IPS-18c (cell line): Measurements from ENCODE around the gene E2F3.
"Not testable (repeated sequence)": the region's sequence is repeated elsewhere in the genome, so short reads cannot be mapped to it uniquely, and the experiment has no call there.

Experiments
- H3K4me3 ChIP-seq: 2 replicates; pipeline ENCODE4 v1.7.0; 2013; ENCODE audit warnings: low read depth, mild to moderate bottlenecking, low read length, moderate library complexity; ENCODE audit not compliant: insufficient read depth
- H3K9me3 ChIP-seq: one replicate; pipeline ENCODE4 v1.6.1; 2013; ENCODE audit warnings: mild to moderate bottlenecking, low read length, moderate library complexity; ENCODE audit not compliant: control insufficient read depth, insufficient read depth

The E2F3 gene

GRCh38 chr6:20476501-20477043 lies 74.9 kb downstream of the E2F3 start:
- no peaks in the 10 kb centered on the region for H3K9me3 ChIP-seq

GRCh38 chr6:20477485-20477884 lies 75.8 kb downstream of the E2F3 start:
- Histone ChIP-seq H3K9me3 (no peaks in the 10 kb centered on the region), H3K4me3 (no peak overlapping the region)

More at GRCh38 chr6:20476501-20477043, 74.9 kb downstream of the E2F3 start:
- no peak overlapping the region for H3K4me3 ChIP-seq

GRCh38 chr6:20479060-20479459 lies 77.4 kb downstream of the E2F3 start:
- H3K9me3 ChIP-seq, result no peaks in the 10 kb centered on the region
- H3K4me3 ChIP-seq, result no peak overlapping the region

GRCh38 chr6:20479526-20479925 lies 77.8 kb downstream of the E2F3 start:
- Histone ChIP-seq H3K9me3 (no peaks in the 10 kb centered on the region), H3K4me3 (no peak overlapping the region)

GRCh38 chr6:20481281-20481680 lies 79.6 kb downstream of the E2F3 start:
- no peak overlapping the region for H3K4me3 ChIP-seq

GRCh38 chr6:20483887-20484497 lies 82.3 kb downstream of the E2F3 start:
- no peak overlapping the region for H3K4me3 ChIP-seq
- H3K9me3 ChIP-seq, result no peaks in the 10 kb centered on the region

More at GRCh38 chr6:20481281-20481680, 79.6 kb downstream of the E2F3 start:
- H3K9me3 ChIP-seq, result no peaks in the 10 kb centered on the region

- no peaks in the 10 kb centered on the region for H3K9me3 ChIP-seq
- H3K4me3 ChIP-seq, result no peak overlapping the region
Measured at GRCh38 chr6:20486641-20487040, 85.0 kb downstream of the E2F3 start.

- H3K4me3 ChIP-seq, result no peak overlapping the region
- H3K9me3 ChIP-seq, result no peaks in the 10 kb centered on the region
Measured at GRCh38 chr6:20487669-20488375, 86.1 kb downstream of the E2F3 start.

- no peaks in the 10 kb centered on the region for H3K9me3 ChIP-seq
- H3K4me3 ChIP-seq, result no peak overlapping the region
Measured at GRCh38 chr6:20490591-20490990, 88.9 kb downstream of the E2F3 start.

- H3K4me3 ChIP-seq, result no peak overlapping the region
- no peaks in the 10 kb centered on the region for H3K9me3 ChIP-seq
Measured at GRCh38 chr6:20492099-20492498, 90.4 kb downstream of the E2F3 start.

GRCh38 chr6:20497216-20498040 lies 95.7 kb downstream of the E2F3 start:
- H3K4me3 ChIP-seq, result no peak overlapping the region
- H3K9me3 ChIP-seq, result no peaks in the 10 kb centered on the region

GRCh38 chr6:20498041-20498385 lies 96.3 kb downstream of the E2F3 start:
- H3K9me3 ChIP-seq, result no peaks in the 10 kb centered on the region
- no peak overlapping the region for H3K4me3 ChIP-seq

GRCh38 chr6:20509212-20509611 lies 107.5 kb downstream of the E2F3 start:
- H3K9me3 ChIP-seq, result peaks cover 2% of the 10 kb centered on the region
- H3K4me3 ChIP-seq, result no peak overlapping the region

- Histone ChIP-seq H3K9me3 (peaks cover 2% of the 10 kb centered on the region), H3K4me3 (no peak overlapping the region)
Measured at GRCh38 chr6:20511852-20512251, 110.2 kb downstream of the E2F3 start.

- H3K4me3 ChIP-seq, H3K9me3 ChIP-seq: not testable (repeated sequence)
Measured at GRCh38 chr6:20525208-20525607, 123.5 kb downstream of the E2F3 start.

GRCh38 chr6:20529086-20529448 lies 127.4 kb downstream of the E2F3 start:
- H3K4me3 ChIP-seq, H3K9me3 ChIP-seq: not testable (repeated sequence)

- H3K4me3 ChIP-seq, result no peak overlapping the region
Measured at GRCh38 chr6:20532881-20533280, 131.2 kb downstream of the E2F3 start.

More at GRCh38 chr6:20532881-20533280, 131.2 kb downstream of the E2F3 start:
- H3K9me3 ChIP-seq, result no peaks in the 10 kb centered on the region
